GM12891 (cell line): ENCODE results near the gene TGFBI.

ENCODE experiments used
- PAX5 ChIP-seq: IDR thresholded peaks from 2 replicates; pipeline ENCODE4 v1.6.1; 2011; ENCODE audit warnings: low read length, moderate library complexity, mild to moderate bottlenecking; ENCODE audit not compliant: insufficient read depth, severe bottlenecking
- POLR2A ChIP-seq: IDR thresholded peaks from 2 replicates; pipeline ENCODE4 v1.6.1; 2011; ENCODE audit warnings: low read depth, low read length, control low read depth
- POLR2AphosphoS5 ChIP-seq: IDR thresholded peaks from 2 replicates; pipeline ENCODE4 v1.6.1; 2011; ENCODE audit warnings: low read depth, low read length, control low read depth
- SPI1 ChIP-seq: IDR thresholded peaks from 2 replicates; pipeline ENCODE4 v1.6.1; 2011; ENCODE audit warnings: low read depth, low read length, control low read depth
- TAF1 ChIP-seq: IDR thresholded peaks from 2 replicates; pipeline ENCODE4 v1.6.1; 2011; ENCODE audit warnings: low read depth, low read length, control low read depth

- no peak for TF ChIP-seq POLR2A
- no peak for TF ChIP-seq PAX5
- TF ChIP-seq POLR2AphosphoS5: no peak
- TF ChIP-seq TAF1: no peak
- no peak for TF ChIP-seq SPI1
Observed at GRCh38 chr5:136023958-136024541, 4.7 kb upstream of the TGFBI start.
